GM12873 (cell line): ENCODE data around the gene CPEB3.

Source experiments
- TF ChIP-seq, protein P1 (sequence below): IDR thresholded peaks from 2 replicates; pipeline ENCODE4 v1.5.1; 2012; ENCODE audit warnings: low read depth, mild to moderate bottlenecking, moderate library complexity, low read length, control low read depth; ENCODE audit not compliant: insufficient read depth; ENCODE audit errors: missing control alignments

The CPEB3 gene

DNA sequence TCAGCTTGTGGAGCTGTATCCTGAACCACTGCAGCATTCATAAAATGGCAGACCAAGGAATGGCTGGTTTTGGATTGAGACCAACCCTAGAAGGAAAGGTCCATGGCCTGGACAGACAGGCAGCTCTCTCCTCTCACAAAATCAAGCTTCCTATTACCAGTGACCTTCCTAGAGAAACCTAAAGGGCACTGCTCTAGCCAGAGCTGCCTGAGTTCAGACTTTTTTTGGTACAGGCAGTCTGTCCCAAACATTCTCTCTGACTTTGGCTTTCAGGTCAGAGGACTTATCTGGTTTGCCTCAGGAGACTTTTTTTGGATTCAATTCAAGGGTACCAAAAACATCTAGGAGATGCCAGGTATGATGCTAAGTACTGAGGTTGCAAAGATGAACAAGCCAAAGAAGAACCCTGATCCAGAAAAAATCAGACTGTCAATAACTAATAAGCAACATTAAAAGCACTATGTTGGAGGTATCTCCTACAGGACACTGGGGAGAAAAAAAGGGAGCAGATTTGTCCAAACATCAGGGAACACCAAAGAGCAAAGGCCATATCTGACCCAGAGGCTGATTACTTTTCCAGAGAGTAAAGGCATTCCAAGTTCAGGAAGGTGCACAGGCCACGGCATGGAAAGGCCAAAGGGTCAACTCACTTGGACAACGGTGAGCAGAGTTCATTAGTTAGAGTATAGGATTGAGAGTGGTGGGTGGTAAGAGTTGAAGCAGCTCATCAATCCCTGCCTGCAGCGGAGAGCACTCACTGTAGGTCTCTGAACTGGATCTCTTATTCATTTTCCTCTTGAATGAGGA is 169.0 kb downstream of the CPEB3 start:
- TF ChIP-seq, protein P1, sequence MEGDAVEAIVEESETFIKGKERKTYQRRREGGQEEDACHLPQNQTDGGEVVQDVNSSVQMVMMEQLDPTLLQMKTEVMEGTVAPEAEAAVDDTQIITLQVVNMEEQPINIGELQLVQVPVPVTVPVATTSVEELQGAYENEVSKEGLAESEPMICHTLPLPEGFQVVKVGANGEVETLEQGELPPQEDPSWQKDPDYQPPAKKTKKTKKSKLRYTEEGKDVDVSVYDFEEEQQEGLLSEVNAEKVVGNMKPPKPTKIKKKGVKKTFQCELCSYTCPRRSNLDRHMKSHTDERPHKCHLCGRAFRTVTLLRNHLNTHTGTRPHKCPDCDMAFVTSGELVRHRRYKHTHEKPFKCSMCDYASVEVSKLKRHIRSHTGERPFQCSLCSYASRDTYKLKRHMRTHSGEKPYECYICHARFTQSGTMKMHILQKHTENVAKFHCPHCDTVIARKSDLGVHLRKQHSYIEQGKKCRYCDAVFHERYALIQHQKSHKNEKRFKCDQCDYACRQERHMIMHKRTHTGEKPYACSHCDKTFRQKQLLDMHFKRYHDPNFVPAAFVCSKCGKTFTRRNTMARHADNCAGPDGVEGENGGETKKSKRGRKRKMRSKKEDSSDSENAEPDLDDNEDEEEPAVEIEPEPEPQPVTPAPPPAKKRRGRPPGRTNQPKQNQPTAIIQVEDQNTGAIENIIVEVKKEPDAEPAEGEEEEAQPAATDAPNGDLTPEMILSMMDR, result no peak

DNA sequence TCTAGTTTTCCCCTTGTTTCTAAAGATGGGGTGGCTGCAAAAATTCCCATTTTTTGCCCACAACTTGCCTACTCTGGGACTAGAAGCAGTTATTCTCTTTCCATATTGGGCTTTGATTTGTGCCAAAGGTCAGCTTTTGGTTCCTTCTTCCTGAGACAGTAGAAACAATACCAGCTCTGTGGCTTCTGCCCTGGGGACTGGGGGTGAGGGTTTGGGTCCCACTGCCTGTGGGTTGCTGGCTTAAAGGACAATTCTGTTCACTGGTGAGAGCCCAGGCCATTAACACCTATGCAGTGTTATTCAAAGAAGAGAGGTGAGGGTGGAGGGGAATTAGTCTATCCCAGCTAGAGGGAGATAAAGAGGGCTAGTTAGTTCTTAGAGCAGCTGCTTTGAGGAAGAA is 171.5 kb downstream of the CPEB3 start:
- TF ChIP-seq, protein P1, result no peak

DNA sequence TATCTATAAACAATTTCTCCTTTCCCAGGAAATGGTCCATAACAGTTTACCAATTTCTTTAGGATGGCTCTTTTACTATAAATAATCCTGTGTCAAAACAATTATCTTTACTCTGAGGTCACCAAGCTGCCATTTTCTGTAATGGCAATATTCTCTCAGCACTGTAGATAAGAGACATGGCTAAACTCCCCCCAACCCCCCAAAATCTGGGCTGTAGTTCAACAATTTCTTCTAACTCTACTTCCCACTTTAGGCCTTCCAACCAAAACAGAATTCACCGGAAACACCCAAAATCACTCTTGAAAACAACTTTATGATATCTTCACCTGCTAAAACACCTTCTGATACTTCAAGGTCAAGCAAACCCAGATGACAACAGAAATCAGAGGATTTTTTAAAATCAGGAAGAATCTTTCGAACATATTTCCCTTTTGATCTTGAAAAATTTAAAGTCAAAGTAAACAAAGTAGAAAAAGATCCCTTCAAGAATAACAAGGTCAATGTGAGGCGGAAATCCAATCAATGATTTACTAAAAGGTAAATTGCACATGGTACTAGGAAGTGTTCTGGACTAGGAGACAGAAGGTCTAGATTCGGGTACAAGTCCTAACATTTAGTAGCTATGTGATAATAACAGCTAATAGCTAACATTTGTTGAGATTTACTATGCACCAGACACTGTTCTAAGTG is 176.8 kb downstream of the CPEB3 start:
- TF ChIP-seq, protein P1, result no peak

DNA sequence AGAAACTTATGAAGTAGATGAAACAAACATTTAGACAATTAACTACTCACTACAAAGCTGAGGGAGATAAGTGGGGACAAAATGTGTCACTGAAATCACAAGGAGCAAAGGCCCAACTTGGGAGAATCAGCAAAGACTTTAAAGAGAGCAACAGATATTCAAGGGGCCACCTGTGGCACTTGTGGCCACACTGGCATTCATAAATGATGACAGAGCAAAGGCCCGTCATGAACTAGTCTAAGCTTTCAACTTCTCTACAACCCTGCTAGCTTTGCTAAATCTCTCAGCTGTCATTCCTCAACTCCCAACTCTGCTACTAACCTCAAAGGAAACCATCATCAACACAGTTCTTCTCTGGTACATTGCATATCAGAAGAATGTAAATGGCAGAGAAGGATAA is 178.4 kb downstream of the CPEB3 start:
- TF ChIP-seq, protein P1, result no peak

DNA sequence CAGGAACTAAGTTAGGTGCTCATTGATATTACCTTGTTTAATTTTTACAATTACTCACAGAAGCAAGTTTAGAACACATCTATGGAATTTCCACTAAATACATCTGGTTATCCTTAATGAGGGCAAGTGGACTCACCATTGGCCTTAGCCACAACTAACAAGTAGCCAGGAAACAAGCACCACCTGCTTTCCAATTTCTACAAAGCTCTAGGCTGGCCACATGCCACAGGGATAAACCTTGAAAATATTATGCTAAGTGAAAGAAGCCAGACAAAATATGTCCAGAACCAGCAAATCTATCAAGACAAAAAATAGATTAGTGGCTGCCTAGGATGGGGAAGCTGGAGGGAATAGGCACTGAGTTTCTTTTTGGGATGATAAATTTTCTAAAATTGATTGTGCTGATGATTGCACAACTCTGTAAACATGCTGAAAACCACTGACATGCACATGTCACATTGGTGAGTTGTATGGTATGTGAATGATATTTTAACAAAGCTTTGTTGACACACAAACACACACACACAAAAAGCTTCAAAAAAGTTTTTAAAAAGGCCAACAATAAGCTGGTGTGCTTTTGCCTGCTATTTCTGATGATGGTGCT is 179.4 kb downstream of the CPEB3 start:
- TF ChIP-seq, protein P1, result no peak

DNA sequence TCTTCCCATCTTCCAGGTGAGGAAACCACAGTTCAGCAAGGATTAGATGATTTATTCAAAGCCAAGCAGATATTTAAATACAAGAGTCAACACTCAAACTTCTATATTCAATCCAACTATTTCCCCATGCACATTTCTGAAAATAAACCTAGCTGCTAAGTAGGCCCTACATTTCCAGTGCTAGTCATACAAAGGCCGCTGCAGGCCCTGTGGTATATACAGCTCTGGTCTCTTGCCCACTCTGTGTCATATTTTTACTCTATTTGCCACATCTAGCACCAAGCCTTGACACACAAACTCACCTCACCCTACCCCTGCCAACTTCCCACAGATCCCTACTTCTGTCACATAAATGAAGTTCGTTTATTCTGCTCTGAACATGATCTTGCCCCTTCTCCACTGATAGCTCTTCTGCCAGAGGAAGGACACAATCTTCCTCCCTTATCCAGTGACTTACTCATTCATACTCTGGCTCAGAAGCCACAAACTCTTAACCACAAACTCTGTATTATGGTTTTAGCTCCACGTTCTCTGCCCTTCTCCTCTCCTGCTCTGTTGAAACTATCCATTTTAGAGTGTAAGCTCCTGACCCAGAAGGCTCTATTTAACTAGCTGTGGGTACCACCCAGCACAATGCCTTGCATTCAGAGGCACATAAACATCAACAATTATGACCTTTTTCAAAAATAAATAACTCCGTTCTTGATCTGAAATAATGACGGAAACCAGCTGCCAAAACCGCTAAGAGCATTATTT is 180.7 kb downstream of the CPEB3 start:
- TF ChIP-seq, protein P1, result no peak
